CD4-positive, alpha-beta T cell treated with Interleukin-15 for 1 hour (primary cell): Measurements from ENCODE around the gene ZMAT3.
A peak's percentile ranks its signal among the peaks of the same experiment; 100 is the strongest.

Experiments used
- DNase-seq: peaks from one replicate; pipeline ENCODE4 v3.0.0-alpha.2; 2020

Gene ZMAT3

DNA sequence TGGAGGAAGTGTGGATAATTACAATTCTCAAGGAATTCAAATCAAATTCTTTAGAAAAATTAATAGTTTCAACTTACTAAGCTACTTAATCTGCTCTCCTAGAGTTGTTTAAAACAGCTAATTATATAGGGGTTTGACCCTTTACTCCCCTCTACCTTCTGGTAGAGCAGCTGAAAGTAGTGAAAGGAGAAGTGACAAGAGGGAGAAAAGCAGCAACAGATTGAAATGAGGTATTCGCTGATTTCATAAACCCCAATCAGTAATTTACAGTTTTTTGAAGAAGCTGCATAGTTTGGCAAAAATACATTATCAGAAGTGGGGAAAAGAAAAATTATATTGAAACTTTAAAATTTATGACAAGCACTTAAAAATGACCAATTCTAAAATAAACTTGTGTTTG lies 52.8 kb downstream of the ZMAT3 start:
- DNase-seq: no peak

DNA sequence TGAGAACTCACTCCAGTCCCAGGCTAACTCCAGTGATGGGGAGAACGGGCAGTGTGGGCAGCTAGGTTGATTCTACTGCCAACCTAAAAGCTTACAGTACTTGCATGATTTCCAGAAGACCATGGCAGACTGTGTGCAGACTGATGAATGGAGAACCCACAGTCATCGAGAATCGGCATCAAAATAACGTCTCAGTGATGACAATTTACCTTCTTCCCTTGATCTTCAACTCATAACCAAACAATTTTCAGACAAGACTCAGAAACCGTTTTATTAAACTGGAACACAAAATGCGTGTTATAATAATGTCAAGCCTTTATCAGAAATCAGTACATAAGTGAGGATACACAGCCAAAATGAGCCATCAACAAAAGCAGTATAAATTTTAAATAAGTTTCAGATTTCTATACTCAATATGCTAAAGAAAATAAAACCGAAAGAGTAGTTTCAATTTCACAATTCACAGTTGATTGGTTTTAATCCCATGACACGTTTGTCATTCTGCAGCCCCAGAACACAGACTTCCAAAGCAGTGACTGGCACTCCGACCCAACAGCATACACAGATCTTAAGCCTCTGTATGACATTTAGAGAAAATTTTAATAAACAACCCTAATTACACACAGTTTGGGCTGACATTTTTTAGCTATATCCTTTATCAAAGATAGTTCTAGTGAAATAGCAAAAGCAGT lies 54.5 kb downstream of the ZMAT3 start:
- no peak for DNase-seq

GRCh38 chr3:179015551-179016020 lies 56.0 kb downstream of the ZMAT3 start:
- DNase-seq: peak; percentile 52

- DNase-seq: no peak
Measured at GRCh38 chr3:179005706-179006105, 65.9 kb downstream of the ZMAT3 start.

GRCh38 chr3:179005213-179005612 lies 66.4 kb downstream of the ZMAT3 start:
- DNase-seq: no peak

GRCh38 chr3:179000659-179001058 lies 71.0 kb downstream of the ZMAT3 start:
- DNase-seq: no peak

DNA sequence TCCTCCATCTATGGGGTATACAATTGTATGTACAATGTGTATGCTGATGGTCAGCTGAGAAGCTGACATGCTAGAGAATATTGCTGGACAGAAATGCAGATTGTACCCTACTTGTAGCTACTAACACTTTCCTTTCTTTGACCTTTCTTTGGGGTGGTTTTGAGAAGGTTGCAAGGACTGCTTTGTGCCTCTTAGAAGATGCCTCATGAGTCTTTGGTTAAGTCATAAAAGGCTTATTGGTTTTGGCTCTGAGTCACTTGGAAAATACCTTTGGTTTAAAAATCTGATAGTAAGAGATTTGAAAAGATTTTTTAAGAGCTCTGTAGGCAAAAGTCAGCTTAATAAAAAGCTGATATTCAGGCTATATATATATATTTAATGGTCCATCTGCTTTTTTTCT lies 71.5 kb downstream of the ZMAT3 start:
- no peak for DNase-seq

DNA sequence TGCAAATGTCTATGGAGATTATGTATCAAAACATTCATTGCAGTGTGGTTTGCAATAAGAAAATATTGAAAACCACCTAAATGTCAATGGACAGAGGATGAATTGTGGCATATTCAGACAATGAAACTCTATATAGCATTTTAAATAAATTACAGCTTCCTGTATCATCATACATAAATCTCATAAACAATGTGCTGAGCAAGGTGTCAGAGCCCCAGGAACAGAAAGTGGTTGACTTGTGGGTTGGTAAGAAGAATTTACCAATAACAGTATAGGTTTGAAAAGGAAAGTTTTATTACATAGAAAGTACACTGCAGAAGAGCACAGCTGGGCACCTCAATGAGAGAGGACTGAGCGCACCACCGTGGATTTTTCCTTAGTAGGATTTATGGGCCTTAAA lies 75.2 kb downstream of the ZMAT3 start:
- no peak for DNase-seq

- DNase-seq: no peak
Measured at GRCh38 chr3:178990293-178990692, 81.3 kb downstream of the ZMAT3 start.

GRCh38 chr3:178989821-178990220 lies 81.8 kb downstream of the ZMAT3 start:
- DNase-seq: no peak

DNA sequence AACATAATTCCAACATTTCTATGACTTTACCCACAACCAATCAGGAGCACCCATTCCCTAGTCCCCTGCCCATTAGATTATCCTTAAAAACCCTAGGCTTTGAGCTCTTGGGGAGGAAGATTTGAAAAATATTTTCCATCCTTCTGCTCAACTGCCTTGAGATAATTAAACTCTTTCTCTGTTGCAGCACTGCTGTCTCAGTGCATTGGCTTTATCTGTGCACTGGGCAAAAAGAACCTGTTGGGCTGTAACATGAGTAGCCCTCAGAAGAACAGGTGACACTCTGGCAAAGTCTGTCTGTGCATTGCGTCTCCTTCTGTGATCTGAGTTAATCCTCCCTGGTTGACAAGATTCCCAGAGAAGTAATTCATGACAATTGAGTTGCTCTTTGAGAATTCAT lies 83.9 kb downstream of the ZMAT3 start:
- DNase-seq: no peak

DNA sequence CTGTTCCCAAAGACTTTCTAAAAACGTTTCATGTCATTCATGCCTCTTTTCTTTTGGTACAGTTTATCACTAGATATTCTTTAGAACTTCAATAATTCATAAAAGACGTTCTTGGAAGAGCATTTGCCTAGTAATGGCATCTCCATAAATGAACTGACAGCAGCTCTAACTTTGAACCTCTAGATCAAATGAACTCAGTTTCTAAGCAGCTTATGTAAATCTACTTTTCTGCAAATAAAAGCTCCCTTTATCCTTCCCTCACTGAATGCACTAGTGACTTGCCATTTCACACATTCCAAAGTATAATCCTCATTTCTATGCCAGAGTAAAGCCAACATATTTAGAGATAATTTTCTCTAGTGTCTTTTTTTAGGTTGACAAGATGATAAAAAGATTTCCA lies 85.2 kb downstream of the ZMAT3 start:
- DNase-seq: no peak

DNA sequence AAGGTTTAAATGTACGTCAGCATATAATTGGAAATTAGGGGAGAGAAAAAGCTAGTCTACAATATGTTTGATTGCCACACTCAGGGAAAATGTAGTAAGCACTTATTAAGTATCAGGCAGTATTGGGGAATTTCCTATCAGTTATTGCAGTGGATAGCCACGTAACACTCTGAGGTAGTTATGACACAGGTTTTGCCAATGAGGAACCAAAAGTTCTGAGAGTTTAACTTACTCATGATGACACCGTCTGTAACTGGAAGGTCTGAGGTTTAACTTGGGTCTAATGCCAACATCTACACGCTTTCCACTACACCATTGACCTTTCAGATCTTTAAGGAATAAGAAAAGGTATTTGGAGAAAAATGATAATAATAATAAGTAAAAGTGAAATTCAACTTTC lies 89.5 kb downstream of the ZMAT3 start:
- no peak for DNase-seq

DNA sequence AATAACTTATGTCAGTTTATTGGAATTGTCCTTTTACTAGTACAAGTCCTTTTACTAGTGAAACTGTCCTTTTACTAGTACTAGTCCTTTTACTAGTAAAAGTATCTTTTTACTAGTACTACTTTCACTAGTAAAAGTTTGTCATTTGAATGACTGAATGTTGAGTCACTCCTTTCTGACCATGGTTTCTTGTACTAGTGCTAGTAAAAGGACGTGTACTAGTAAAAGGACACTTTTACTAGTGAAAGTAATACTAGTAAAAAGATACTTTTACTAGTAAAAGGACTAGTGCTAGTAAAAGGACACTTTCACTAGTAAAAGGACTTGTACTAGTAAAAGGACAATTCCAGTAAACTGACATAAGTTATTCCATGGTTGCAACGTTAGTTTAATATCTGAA lies 96.3 kb downstream of the ZMAT3 start:
- DNase-seq: no peak

- no peak for DNase-seq
Measured at GRCh38 chr3:178971614-178972013, 100.0 kb downstream of the ZMAT3 start.

- DNase-seq: no peak
Measured at GRCh38 chr3:178969004-178969700, 102.5 kb downstream of the ZMAT3 start.
